ENCODE data around the gene ESRP2. TPM values are rescaled to one million over a fixed set of nuclear protein-coding genes. Genes with fewer than 3 reads are reported as not detected.
A peak's percentile ranks its signal among the peaks of the same experiment; 100 is the strongest.

Gene ESRP2
- total RNA-seq, 1 donor from 2014 or later: 82.3 TPM

GRCh38 chr16:68233085-68233834, 2.7 kb downstream of the ESRP2 start:
- H3K9me3 Mint-ChIP-seq (ENCODE audit: low read depth): no peaks in the 10 kb centered on the region
- peaks cover 15% of the 10 kb centered on the region for H3K36me3 Mint-ChIP-seq (ENCODE audit: insufficient read depth)
- TF ChIP-seq CTCF (IDR thresholded peaks at IDR 0.05; ENCODE audit: unreplicated experiment): no peak
- no peak for DNase-seq (ENCODE audit: low spot score, unreplicated experiment)
- peak overlapping the region; percentile 10 for H3K4me3 Mint-ChIP-seq (ENCODE audit: low read depth)
- no peaks in the 10 kb centered on the region for H3K27me3 Mint-ChIP-seq
- H3K4me1 Mint-ChIP-seq (ENCODE audit: low read depth): peaks cover 28% of the 10 kb centered on the region
- H3K27ac Mint-ChIP-seq: peak overlapping the region; percentile 96

DNA sequence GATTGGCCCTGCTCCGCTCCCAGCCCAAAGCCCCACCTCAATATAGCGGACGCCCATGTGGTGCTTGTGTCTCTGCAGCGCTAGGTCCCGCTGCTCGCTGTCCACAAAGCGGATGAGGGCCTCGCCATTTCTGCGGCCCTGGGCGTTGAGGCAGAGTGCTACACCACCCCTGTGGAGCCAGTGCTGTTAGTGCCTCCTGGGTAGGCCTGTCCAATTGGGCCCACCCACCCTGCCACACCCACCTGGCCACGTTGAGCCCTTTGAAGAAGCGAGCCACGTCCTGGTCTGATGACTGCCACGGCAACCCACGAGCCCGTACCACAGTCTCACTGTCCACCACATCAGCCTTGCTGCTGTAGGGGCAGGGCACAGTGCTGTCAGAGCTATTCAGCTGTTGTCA, 3.6 kb downstream of the ESRP2 start:
- Mint-ChIP-seq H3K27me3 (no peaks in the 10 kb centered on the region), H3K4me1 (ENCODE audit: low read depth) (peaks cover 25% of the 10 kb centered on the region), H3K36me3 (ENCODE audit: insufficient read depth) (peaks cover 13% of the 10 kb centered on the region), H3K9me3 (ENCODE audit: low read depth) (no peaks in the 10 kb centered on the region), H3K27ac (no peak overlapping the region), H3K4me3 (ENCODE audit: low read depth) (no peak overlapping the region)
- no peak for DNase-seq (ENCODE audit: low spot score, unreplicated experiment)
- TF ChIP-seq CTCF (IDR thresholded peaks at IDR 0.05; ENCODE audit: unreplicated experiment): no peak

- Mint-ChIP-seq H3K36me3 (ENCODE audit: insufficient read depth) (peaks cover 13% of the 10 kb centered on the region), H3K27me3 (no peaks in the 10 kb centered on the region), H3K9me3 (ENCODE audit: low read depth) (no peaks in the 10 kb centered on the region), H3K4me3 (ENCODE audit: low read depth) (no peak overlapping the region), H3K27ac (no peak overlapping the region), H3K4me1 (ENCODE audit: low read depth) (peaks cover 21% of the 10 kb centered on the region)
- TF ChIP-seq CTCF (IDR thresholded peaks at IDR 0.05; ENCODE audit: unreplicated experiment): no peak
- no peak for DNase-seq (ENCODE audit: low spot score, unreplicated experiment)
These were observed 4.4 kb downstream of the ESRP2 start for GRCh38 chr16:68231384-68232136.

DNA sequence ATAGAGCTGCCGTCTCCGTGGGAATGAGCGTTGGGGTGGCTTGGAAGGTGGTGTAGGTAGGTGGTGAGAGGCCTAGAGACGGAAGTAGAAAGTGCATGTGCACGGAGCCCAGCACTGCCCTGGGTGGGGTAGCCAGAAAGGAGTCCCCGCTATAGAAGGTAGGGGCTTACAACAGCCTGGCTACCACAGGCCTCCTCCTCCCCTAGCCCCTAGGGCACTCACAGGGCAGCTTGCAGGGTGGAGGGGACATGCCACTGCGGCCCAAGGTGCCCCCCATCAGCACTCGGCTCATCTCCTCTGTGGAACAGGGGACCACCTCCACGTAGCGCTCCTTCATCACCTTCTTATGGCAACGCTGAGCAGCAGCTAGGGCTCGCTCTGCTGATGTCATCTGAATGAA, 5.0 kb downstream of the ESRP2 start:
- no peaks in the 10 kb centered on the region for H3K9me3 Mint-ChIP-seq (ENCODE audit: low read depth)
- H3K4me1 Mint-ChIP-seq (ENCODE audit: low read depth): peaks cover 17% of the 10 kb centered on the region
- peaks cover 13% of the 10 kb centered on the region for H3K36me3 Mint-ChIP-seq (ENCODE audit: insufficient read depth)
- no peaks in the 10 kb centered on the region for H3K27me3 Mint-ChIP-seq
- no peak overlapping the region for H3K4me3 Mint-ChIP-seq (ENCODE audit: low read depth)
- H3K27ac Mint-ChIP-seq: peak overlapping the region; percentile 73
- TF ChIP-seq CTCF (IDR thresholded peaks at IDR 0.05; ENCODE audit: unreplicated experiment): no peak
- DNase-seq (ENCODE audit: low spot score, unreplicated experiment): no peak

DNA sequence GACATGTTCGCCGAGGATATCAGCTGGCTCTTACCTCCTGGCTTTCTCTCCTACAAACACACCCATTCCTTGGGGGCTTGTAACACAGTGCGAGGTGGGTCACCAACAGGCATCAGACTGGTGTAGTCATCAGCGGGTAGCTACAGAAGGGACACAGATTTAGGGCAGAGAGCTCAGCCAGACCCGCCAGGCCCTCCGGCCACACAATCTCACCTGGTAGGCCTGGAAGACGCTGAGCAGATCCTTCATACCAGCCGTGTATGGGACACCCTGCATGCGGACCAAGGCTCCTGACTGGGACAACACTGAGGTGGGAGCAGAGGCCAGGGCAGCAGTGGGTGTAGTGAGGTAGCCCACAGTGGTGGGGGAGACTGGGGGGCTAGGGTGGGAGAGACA, 5.8 kb downstream of the ESRP2 start:
- DNase-seq (ENCODE audit: low spot score, unreplicated experiment): no peak
- H3K4me3 Mint-ChIP-seq (ENCODE audit: low read depth): no peak overlapping the region
- peaks cover 17% of the 10 kb centered on the region for H3K4me1 Mint-ChIP-seq (ENCODE audit: low read depth)
- H3K27ac Mint-ChIP-seq: no peak overlapping the region
- H3K36me3 Mint-ChIP-seq (ENCODE audit: insufficient read depth): peaks cover 13% of the 10 kb centered on the region
- no peaks in the 10 kb centered on the region for H3K9me3 Mint-ChIP-seq (ENCODE audit: low read depth)
- H3K27me3 Mint-ChIP-seq: no peaks in the 10 kb centered on the region
- TF ChIP-seq CTCF (IDR thresholded peaks at IDR 0.05; ENCODE audit: unreplicated experiment): no peak
